ENCODE data around the gene CRMP1. TPM values are rescaled to one million over a fixed set of nuclear protein-coding genes. Genes with fewer than 3 reads are reported as not detected.

Gene CRMP1
- total and polyA plus RNA-seq, 2 donors (not counting 3 experiments of a cell fraction or from before 2014, with no cell fraction given): 0.06 TPM; not detected in 1

GRCh38 chr4:5930876-5931275 lies 38.0 kb upstream of the CRMP1 start:
- intact Hi-C loops (cut with micrococcal nuclease) (no loop called here), dilution Hi-C loops (cut with MboI; ENCODE audit: extremely low pct_ligation_motif_present, low sequenced_read_pairs) (no loop called here)
- no peaks in the 10 kb centered on the region for H3K27me3 ChIP-seq (ENCODE audit: control insufficient read depth in 2 of 2, insufficient read depth in 2 of 2, low read length in 2 of 2)
- FAIRE-seq (no peak), DNase-seq (ENCODE audit: low read depth, low spot score) (no peak)
- BruUV-seq (replicated peaks): no TSS peak
- no peaks in the 10 kb centered on the region for H3K4me1 ChIP-seq (ENCODE audit: control insufficient read depth, extremely low read depth, insufficient read depth, low read length)
- no peak overlapping the region for H3K4me3 ChIP-seq (replicated peaks in 1 of 3; ENCODE audit: insufficient read depth in 1 of 3, low read depth in 1 of 3, low read length in 3 of 3)
- H3K27ac ChIP-seq (ENCODE audit: insufficient read depth, low read depth, low read length): no peak overlapping the region
- H3K9me3 ChIP-seq (replicated peaks; ENCODE audit: control insufficient read depth, insufficient read depth, low read length): no peaks in the 10 kb centered on the region
- H3K79me2 ChIP-seq (ENCODE audit: control insufficient read depth, insufficient read depth, low read length): no peaks in the 10 kb centered on the region
- no peak overlapping the region for H3K9ac ChIP-seq (replicated peaks; ENCODE audit: extremely low read depth, insufficient read depth, low read length)
- H2AFZ ChIP-seq (ENCODE audit: low read depth, low read length): no peak overlapping the region
- TF ChIP-seq POLR2A (IDR thresholded peaks at IDR 0.05; ENCODE audit: low read depth, low read length) (no peak), JUN (IDR thresholded peaks at IDR 0.05; ENCODE audit: borderline replicate concordance, insufficient read depth, insufficient read length, low read depth) (no peak), EZH2 (IDR thresholded peaks at IDR 0.05; ENCODE audit: borderline replicate concordance, low read depth, low read length, severe bottlenecking) (no peak), MYC (IDR thresholded peaks at IDR 0.05; ENCODE audit: low read depth, low read length) (no peak), GATA2 (IDR thresholded peaks at IDR 0.05; ENCODE audit: insufficient read depth, insufficient read length, low read depth, low read length) (no peak), POLR2AphosphoS5 (IDR thresholded peaks at IDR 0.05; ENCODE audit: insufficient read depth, low read depth, low read length) (no peak), FOS (IDR thresholded peaks at IDR 0.05; ENCODE audit: borderline replicate concordance, insufficient read depth, low read length) (no peak), CTCF (IDR thresholded peaks at IDR 0.05; ENCODE audit: extremely low read depth in 1 of 2, insufficient read depth in 1 of 2, low read depth in 1 of 2, low read length in 2 of 2) (no peak)
- TF ChIP-seq, protein P1, sequence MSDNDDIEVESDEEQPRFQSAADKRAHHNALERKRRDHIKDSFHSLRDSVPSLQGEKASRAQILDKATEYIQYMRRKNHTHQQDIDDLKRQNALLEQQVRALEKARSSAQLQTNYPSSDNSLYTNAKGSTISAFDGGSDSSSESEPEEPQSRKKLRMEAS (IDR thresholded peaks at IDR 0.05; ENCODE audit: insufficient read depth, insufficient read length): no peak
- H3K4me2 ChIP-seq (ENCODE audit: insufficient read depth, low read length): no peak overlapping the region
- no peaks in the 10 kb centered on the region for H3K36me3 ChIP-seq (ENCODE audit: control insufficient read depth in 2 of 2, extremely low read depth in 1 of 2, insufficient read depth in 2 of 2, low read length in 2 of 2)
- ChIA-PET POLR2A (no interaction called here), CTCF (no interaction called here)
- H3K9me1 ChIP-seq (replicated peaks; ENCODE audit: control insufficient read depth, extremely low read depth, insufficient read depth, low read length): no peaks in the 10 kb centered on the region
- no peaks in the 10 kb centered on the region for H4K20me1 ChIP-seq (replicated peaks; ENCODE audit: control insufficient read depth, extremely low read depth, insufficient read depth, low read length)
